GM12872 (cell line): ENCODE results near the gene PYGO2.

Source experiments
- TF ChIP-seq, protein P1 (sequence below): IDR thresholded peaks from 3 replicates; pipeline ENCODE4 v1.5.1; 2011; ENCODE audit warnings: low read depth, mild to moderate bottlenecking, low read length, moderate library complexity; ENCODE audit not compliant: insufficient read depth

Gene PYGO2

GRCh38 chr1:154945962-154946850, 15.4 kb downstream of the PYGO2 start:
- TF ChIP-seq, protein P1, sequence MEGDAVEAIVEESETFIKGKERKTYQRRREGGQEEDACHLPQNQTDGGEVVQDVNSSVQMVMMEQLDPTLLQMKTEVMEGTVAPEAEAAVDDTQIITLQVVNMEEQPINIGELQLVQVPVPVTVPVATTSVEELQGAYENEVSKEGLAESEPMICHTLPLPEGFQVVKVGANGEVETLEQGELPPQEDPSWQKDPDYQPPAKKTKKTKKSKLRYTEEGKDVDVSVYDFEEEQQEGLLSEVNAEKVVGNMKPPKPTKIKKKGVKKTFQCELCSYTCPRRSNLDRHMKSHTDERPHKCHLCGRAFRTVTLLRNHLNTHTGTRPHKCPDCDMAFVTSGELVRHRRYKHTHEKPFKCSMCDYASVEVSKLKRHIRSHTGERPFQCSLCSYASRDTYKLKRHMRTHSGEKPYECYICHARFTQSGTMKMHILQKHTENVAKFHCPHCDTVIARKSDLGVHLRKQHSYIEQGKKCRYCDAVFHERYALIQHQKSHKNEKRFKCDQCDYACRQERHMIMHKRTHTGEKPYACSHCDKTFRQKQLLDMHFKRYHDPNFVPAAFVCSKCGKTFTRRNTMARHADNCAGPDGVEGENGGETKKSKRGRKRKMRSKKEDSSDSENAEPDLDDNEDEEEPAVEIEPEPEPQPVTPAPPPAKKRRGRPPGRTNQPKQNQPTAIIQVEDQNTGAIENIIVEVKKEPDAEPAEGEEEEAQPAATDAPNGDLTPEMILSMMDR = no peak

GRCh38 chr1:154945160-154945961, 16.2 kb downstream of the PYGO2 start:
- TF ChIP-seq, protein P1 = no peak

DNA sequence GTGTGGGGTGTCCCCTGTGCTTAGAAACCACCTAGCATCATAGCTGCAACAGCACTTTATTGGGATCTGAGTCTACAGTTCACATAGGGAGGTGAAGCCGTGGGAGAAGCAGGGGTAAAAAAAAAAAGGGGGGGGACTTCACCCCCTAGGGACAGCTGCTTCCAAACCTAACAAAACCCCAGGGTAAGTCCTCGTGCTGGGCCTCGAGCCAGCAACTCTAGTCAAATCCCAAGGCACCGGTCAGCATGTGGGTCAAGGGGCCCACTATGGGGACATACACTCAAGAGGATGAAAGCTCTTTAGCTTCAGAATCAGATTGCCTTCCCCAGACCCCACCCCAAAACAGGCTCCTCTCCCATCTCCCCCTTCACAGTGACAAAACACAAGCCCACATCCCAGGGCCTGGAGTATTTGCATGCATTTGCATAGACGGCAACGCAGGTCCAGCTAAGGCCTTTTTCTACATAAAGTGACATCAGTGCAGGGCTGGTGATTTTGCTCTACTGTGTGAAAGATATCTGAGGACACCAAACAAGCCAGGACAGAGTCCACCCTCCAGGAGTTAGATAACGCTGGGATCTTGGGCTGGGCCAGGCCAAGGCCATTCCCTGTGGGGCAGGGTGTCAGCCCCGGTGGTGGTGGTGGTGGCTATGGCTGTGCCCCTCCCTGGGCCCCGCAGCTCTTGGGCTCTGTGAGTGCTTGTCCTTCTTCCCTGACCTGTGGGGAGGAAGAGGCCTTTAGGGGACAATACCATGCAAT, 17.0 kb downstream of the PYGO2 start:
- TF ChIP-seq, protein P1 = no peak

GRCh38 chr1:154943649-154944400, 17.8 kb downstream of the PYGO2 start:
- TF ChIP-seq, protein P1 = peak; percentile 94

- TF ChIP-seq, protein P1 = no peak
These were observed 20.1 kb downstream of the PYGO2 start for GRCh38 chr1:154941333-154942013.

- TF ChIP-seq, protein P1 = 0 out of 3 replicates have a peak, but pooled peaks have one; percentile 0
These were observed 20.9 kb downstream of the PYGO2 start for GRCh38 chr1:154940651-154941194.
